ENCODE data around the gene POT1. TPM values are rescaled to one million over a fixed set of nuclear protein-coding genes. Genes with fewer than 3 reads are reported as not detected.

POT1 gene
- total and polyA plus RNA-seq, 2 of the 4 experiments (the other 2 are of a cell fraction), result 12.7 to 28.5 TPM

DNA sequence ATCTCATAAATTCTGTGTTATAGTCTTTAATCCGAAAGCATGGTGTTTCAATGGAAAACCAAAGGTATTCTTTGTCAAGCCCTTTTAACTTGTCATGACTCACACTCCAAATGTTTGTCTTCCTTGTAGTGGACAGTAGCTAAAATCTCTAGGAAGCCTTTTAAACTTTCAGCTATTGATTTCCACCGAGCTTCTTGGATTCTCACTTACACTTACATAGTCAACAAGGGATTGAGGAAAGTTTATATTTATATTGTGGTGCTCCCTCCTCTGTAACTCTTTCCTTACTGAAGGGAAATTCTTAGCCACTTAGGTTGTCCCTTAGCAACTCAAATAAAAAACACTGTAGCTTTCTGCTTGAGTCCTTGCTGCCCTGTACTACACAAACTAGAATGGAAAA is 132.9 kb downstream of the POT1 start:
- Histone ChIP-seq H3K4me3 (ENCODE audit: insufficient read depth, low read depth, low read length) (no peak overlapping the region), H3K14ac (replicated peaks; ENCODE audit: low read depth, low read length) (no peak overlapping the region), H2BK15ac (ENCODE audit: low read depth, low read length) (no peak overlapping the region), H4K5ac (ENCODE audit: low read depth, low read length) (no peak overlapping the region), H3K56ac (ENCODE audit: extremely low read depth, insufficient read depth, low read length) (no peak overlapping the region), H3K79me1 (ENCODE audit: low read depth in 1 of 2, low read length in 2 of 2) (no peaks in the 10 kb centered on the region), H2AK9ac (replicated peaks; ENCODE audit: low read depth, low read length, poor library complexity) (no peak overlapping the region), H3K27ac (ENCODE audit: insufficient read depth, low read length) (no peak overlapping the region), H3K27me3 (ENCODE audit: control insufficient read depth, insufficient read depth, low read length) (no peaks in the 10 kb centered on the region), H2AK5ac (ENCODE audit: low read depth, low read length) (no peak overlapping the region), H4K91ac (ENCODE audit: insufficient read depth, low read depth, low read length) (no peak overlapping the region), H3K9me3 (ENCODE audit: control insufficient read depth, insufficient read depth, low read length) (no peaks in the 10 kb centered on the region), H3K9ac (ENCODE audit: low read depth, low read length) (no peak overlapping the region), H2BK20ac (ENCODE audit: low read depth, low read length) (no peak overlapping the region), H4K8ac (ENCODE audit: low read depth in 2 of 2, low read length in 2 of 2) (no peak overlapping the region), H3K4me1 (ENCODE audit: control insufficient read depth, insufficient read depth, low read length) (no peaks in the 10 kb centered on the region; the same call in 1 of the 2 replicates), H3K18ac (ENCODE audit: low read depth, low read length) (no peak overlapping the region), H2BK5ac (ENCODE audit: low read depth, low read length, poor library complexity, severe bottlenecking) (no peak overlapping the region), H3K4ac (ENCODE audit: low read depth, low read length) (no peak overlapping the region), H2AFZ (replicated peaks; ENCODE audit: low read length, poor library complexity) (no peak overlapping the region), H2BK120ac (ENCODE audit: low read depth, low read length) (no peak overlapping the region), H3K36me3 (ENCODE audit: control insufficient read depth, insufficient read depth, low read length) (no peaks in the 10 kb centered on the region), H3K4me2 (ENCODE audit: low read depth, low read length) (no peak overlapping the region), H3K23ac (ENCODE audit: low read depth, low read length) (no peak overlapping the region), H3K9me1 (ENCODE audit: insufficient read depth, low read length) (no peaks in the 10 kb centered on the region), H4K20me1 (ENCODE audit: insufficient read depth, low read length) (no peaks in the 10 kb centered on the region)
- BruUV-seq (replicated peaks), result no TSS peak
- in situ Hi-C loops (cut with MboI; ENCODE audit: low sequenced_read_pairs) (no loop called here), intact Hi-C loops (cut with micrococcal nuclease) (loop anchor here (10.0 kb wide), 1 partner anchor 822 kb away; no protein-coding TSS in a partner anchor), dilution Hi-C loops (cut with HindIII; ENCODE audit: low sequenced_read_pairs, unreplicated experiment) (no loop called here)
- ChIA-PET POLR2A (ENCODE audit: unreplicated experiment) (no interaction called here), CTCF (no interaction called here)
- TF ChIP-seq MAZ (IDR thresholded peaks at IDR 0.05; ENCODE audit: borderline replicate concordance, low read depth, low read length), result no peak
- TF ChIP-seq, protein P1, sequence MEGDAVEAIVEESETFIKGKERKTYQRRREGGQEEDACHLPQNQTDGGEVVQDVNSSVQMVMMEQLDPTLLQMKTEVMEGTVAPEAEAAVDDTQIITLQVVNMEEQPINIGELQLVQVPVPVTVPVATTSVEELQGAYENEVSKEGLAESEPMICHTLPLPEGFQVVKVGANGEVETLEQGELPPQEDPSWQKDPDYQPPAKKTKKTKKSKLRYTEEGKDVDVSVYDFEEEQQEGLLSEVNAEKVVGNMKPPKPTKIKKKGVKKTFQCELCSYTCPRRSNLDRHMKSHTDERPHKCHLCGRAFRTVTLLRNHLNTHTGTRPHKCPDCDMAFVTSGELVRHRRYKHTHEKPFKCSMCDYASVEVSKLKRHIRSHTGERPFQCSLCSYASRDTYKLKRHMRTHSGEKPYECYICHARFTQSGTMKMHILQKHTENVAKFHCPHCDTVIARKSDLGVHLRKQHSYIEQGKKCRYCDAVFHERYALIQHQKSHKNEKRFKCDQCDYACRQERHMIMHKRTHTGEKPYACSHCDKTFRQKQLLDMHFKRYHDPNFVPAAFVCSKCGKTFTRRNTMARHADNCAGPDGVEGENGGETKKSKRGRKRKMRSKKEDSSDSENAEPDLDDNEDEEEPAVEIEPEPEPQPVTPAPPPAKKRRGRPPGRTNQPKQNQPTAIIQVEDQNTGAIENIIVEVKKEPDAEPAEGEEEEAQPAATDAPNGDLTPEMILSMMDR (conservative IDR thresholded peaks at IDR 0.05; ENCODE audit: low read depth, low read length), result no peak
- no peak for TF ChIP-seq RFX5 (IDR thresholded peaks at IDR 0.05; ENCODE audit: low read depth, low read length)
- no peak for TF ChIP-seq BHLHE40 (IDR thresholded peaks at IDR 0.05; ENCODE audit: low read depth, low read length)
- TF ChIP-seq, protein P2, sequence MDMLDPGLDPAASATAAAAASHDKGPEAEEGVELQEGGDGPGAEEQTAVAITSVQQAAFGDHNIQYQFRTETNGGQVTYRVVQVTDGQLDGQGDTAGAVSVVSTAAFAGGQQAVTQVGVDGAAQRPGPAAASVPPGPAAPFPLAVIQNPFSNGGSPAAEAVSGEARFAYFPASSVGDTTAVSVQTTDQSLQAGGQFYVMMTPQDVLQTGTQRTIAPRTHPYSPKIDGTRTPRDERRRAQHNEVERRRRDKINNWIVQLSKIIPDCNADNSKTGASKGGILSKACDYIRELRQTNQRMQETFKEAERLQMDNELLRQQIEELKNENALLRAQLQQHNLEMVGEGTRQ (IDR thresholded peaks at IDR 0.05; ENCODE audit: low read depth, low read length), result no peak
- TF ChIP-seq SMC3 (IDR thresholded peaks at IDR 0.05; ENCODE audit: low read depth, low read length), result no peak
- TF ChIP-seq RCOR1 (IDR thresholded peaks at IDR 0.05; ENCODE audit: insufficient replicate concordance, low read length), result no peak
- no peak for TF ChIP-seq RAD21 (IDR thresholded peaks at IDR 0.05; ENCODE audit: low read length)
- TF ChIP-seq, protein P3, sequence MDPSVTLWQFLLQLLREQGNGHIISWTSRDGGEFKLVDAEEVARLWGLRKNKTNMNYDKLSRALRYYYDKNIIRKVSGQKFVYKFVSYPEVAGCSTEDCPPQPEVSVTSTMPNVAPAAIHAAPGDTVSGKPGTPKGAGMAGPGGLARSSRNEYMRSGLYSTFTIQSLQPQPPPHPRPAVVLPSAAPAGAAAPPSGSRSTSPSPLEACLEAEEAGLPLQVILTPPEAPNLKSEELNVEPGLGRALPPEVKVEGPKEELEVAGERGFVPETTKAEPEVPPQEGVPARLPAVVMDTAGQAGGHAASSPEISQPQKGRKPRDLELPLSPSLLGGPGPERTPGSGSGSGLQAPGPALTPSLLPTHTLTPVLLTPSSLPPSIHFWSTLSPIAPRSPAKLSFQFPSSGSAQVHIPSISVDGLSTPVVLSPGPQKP (IDR thresholded peaks at IDR 0.05; ENCODE audit: borderline replicate concordance, low read depth, low read length), result no peak
- TF ChIP-seq FOS (IDR thresholded peaks at IDR 0.05; ENCODE audit: low read depth, low read length), result no peak
- TF ChIP-seq MAFK (IDR thresholded peaks at IDR 0.05; ENCODE audit: low read depth, low read length), result no peak
- TF ChIP-seq POLR2A (IDR thresholded peaks at IDR 0.05; ENCODE audit: low read depth, low read length), result no peak
- no peak for TF ChIP-seq MXI1 (IDR thresholded peaks at IDR 0.05; ENCODE audit: borderline replicate concordance, low read depth, low read length)
- TF ChIP-seq CHD1 (IDR thresholded peaks at IDR 0.05; ENCODE audit: low read depth, low read length), result no peak
- no peak for TF ChIP-seq NFE2L2 (IDR thresholded peaks at IDR 0.05; ENCODE audit: low read depth, low read length)
- no peak for TF ChIP-seq CEBPB (IDR thresholded peaks at IDR 0.05; ENCODE audit: low read depth, low read length)
- DNase-seq (no peak), ATAC-seq (ENCODE audit: low read depth) (no peak)
- no CpG with 5 or more reads among the region's 2 CpGs for WGBS, 2 experiments (ENCODE audit: extremely low coverage in 2 of 2, insufficient read length in 1 of 2)

Data from IMR-90 (cell line).